Measurements from ENCODE around the gene FOXC1. TPM values are rescaled to one million over a fixed set of nuclear protein-coding genes. Genes with fewer than 3 reads are reported as not detected.

FOXC1 gene
- total RNA-seq, 1 donor from 2014 or later, result 0.45 TPM

- Histone ChIP-seq H3K27me3 (no peaks in the 10 kb centered on the region), H3K4me1 (no peaks in the 10 kb centered on the region), H3K9ac (no peak overlapping the region), H3K4me2 (no peak overlapping the region), H3K4me3 (no peak overlapping the region), H3K79me2 (ENCODE audit: low read depth) (no peaks in the 10 kb centered on the region), H3K9me3 (ENCODE audit: low read depth) (no peaks in the 10 kb centered on the region), H3K36me3 (no peaks in the 10 kb centered on the region), H4K20me1 (ENCODE audit: low read depth) (no peaks in the 10 kb centered on the region), H3F3A (ENCODE audit: low read depth) (no peaks in the 10 kb centered on the region), H2AFZ (replicated peaks) (no peak overlapping the region), H3K27ac (no peak overlapping the region)
- no peaks in the 10 kb centered on the region for H3K27me3 Mint-ChIP-seq (ENCODE audit: insufficient read depth, low read depth)
- peaks cover 7% of the 10 kb centered on the region for H3K4me1 Mint-ChIP-seq
- peaks cover 8% of the 10 kb centered on the region for H3K9me3 Mint-ChIP-seq
- TF ChIP-seq EZH2 (IDR thresholded peaks at IDR 0.05) (no peak), EZH2phosphoT487 (IDR thresholded peaks at IDR 0.05) (no peak), CTCF (IDR thresholded peaks at IDR 0.05) (no peak)
- H3K36me3 Mint-ChIP-seq, result peaks cover 4% of the 10 kb centered on the region
- no peak for DNase-seq (ENCODE audit: low spot score)
- no peak overlapping the region for H3K27ac Mint-ChIP-seq
- H3K4me3 Mint-ChIP-seq, result no peak overlapping the region
These were observed 24.6 kb upstream of the FOXC1 start for GRCh38 chr6:1584996-1585668.

- Mint-ChIP-seq H3K27me3 (ENCODE audit: insufficient read depth, low read depth) (no peaks in the 10 kb centered on the region), H3K27ac (no peak overlapping the region), H3K4me1 (peaks cover 2% of the 10 kb centered on the region), H3K4me3 (no peak overlapping the region), H3K36me3 (peaks cover 4% of the 10 kb centered on the region), H3K9me3 (peaks cover 8% of the 10 kb centered on the region)
- no peaks in the 10 kb centered on the region for H4K20me1 ChIP-seq (ENCODE audit: low read depth)
- TF ChIP-seq EZH2 (IDR thresholded peaks at IDR 0.05), result no peak
- TF ChIP-seq EZH2phosphoT487 (IDR thresholded peaks at IDR 0.05), result no peak
- no peak for TF ChIP-seq CTCF (IDR thresholded peaks at IDR 0.05)
- no peaks in the 10 kb centered on the region for H3K36me3 ChIP-seq
- H3K4me2 ChIP-seq, result no peak overlapping the region
- H3K9me3 ChIP-seq (ENCODE audit: low read depth), result no peaks in the 10 kb centered on the region
- H3K9ac ChIP-seq, result no peak overlapping the region
- no peak overlapping the region for H3K4me3 ChIP-seq
- no peak overlapping the region for H3K27ac ChIP-seq
- H3K79me2 ChIP-seq (ENCODE audit: low read depth), result no peaks in the 10 kb centered on the region
- DNase-seq (ENCODE audit: low spot score), result no peak
- H3F3A ChIP-seq (ENCODE audit: low read depth), result no peaks in the 10 kb centered on the region
- H3K4me1 ChIP-seq, result no peaks in the 10 kb centered on the region
- H3K27me3 ChIP-seq, result no peaks in the 10 kb centered on the region
- H2AFZ ChIP-seq (replicated peaks), result no peak overlapping the region
These were observed 24.1 kb upstream of the FOXC1 start for GRCh38 chr6:1585669-1586049.

GRCh38 chr6:1586256-1586655, 23.5 kb upstream of the FOXC1 start:
- Histone ChIP-seq H3K79me2 (ENCODE audit: low read depth) (no peaks in the 10 kb centered on the region), H3K9me3 (ENCODE audit: low read depth) (no peaks in the 10 kb centered on the region), H3K9ac (no peak overlapping the region), H3K36me3 (no peaks in the 10 kb centered on the region), H3K4me3 (no peak overlapping the region), H3K4me2 (no peak overlapping the region), H3K27me3 (no peaks in the 10 kb centered on the region), H4K20me1 (ENCODE audit: low read depth) (no peaks in the 10 kb centered on the region), H3F3A (ENCODE audit: low read depth) (no peaks in the 10 kb centered on the region), H3K27ac (no peak overlapping the region), H2AFZ (replicated peaks) (no peak overlapping the region), H3K4me1 (no peaks in the 10 kb centered on the region)
- Mint-ChIP-seq H3K27ac (no peak overlapping the region), H3K9me3 (peaks cover 7% of the 10 kb centered on the region), H3K27me3 (ENCODE audit: insufficient read depth, low read depth) (no peaks in the 10 kb centered on the region), H3K36me3 (peaks cover 4% of the 10 kb centered on the region), H3K4me1 (peaks cover 2% of the 10 kb centered on the region), H3K4me3 (no peak overlapping the region)
- no peak for DNase-seq (ENCODE audit: low spot score)
- TF ChIP-seq EZH2 (IDR thresholded peaks at IDR 0.05), result no peak
- no peak for TF ChIP-seq CTCF (IDR thresholded peaks at IDR 0.05)
- TF ChIP-seq EZH2phosphoT487 (IDR thresholded peaks at IDR 0.05), result no peak

Data from neural progenitor cell (in vitro differentiated cells).